SU-DHL-6 (cell line): ENCODE measurements around the gene PRR35.

Experiments
- H2AFZ ChIP-seq: fragments of 200-600 bp; sonication (generic); 2 replicates; pipeline ENCODE4 v1.6.1; 2014; ENCODE audit warnings: low read depth, mild to moderate bottlenecking, moderate library complexity, mixed read lengths, antibody characterized with exemption, low read length; ENCODE audit not compliant: severe bottlenecking
- H3F3A ChIP-seq: fragments of 200-600 bp; shearing (Covaris generic); 2 replicates; pipeline ENCODE4 v1.6.0; 2016; ENCODE audit warnings: antibody characterized with exemption, mild to moderate bottlenecking; ENCODE audit not compliant: insufficient read depth
- H3K27ac ChIP-seq: fragments of 200-600 bp; sonication (generic); 2 replicates; pipeline ENCODE4 v1.5.1; 2016; ENCODE audit warnings: low read depth, mild to moderate bottlenecking, low read length, moderate library complexity, mixed read lengths
- H3K27me3 ChIP-seq: fragments of 200-600 bp; sonication (generic), shearing (Covaris generic); 2 replicates; pipeline ENCODE4 v1.6.0; 2014; ENCODE audit warnings: mild to moderate bottlenecking, low read length
- H3K36me3 ChIP-seq: fragments of 200-600 bp; sonication (generic); 2 replicates; pipeline ENCODE4 v1.6.1; 2014; ENCODE audit warnings: mild to moderate bottlenecking, low read length, mixed read lengths
- H3K4me2 ChIP-seq: fragments of 300-600, 200-600 bp; shearing (Covaris generic), sonication (generic); 2 replicates; pipeline ENCODE4 v1.6.0; 2014; ENCODE audit warnings: low read length, low read depth, mild to moderate bottlenecking; ENCODE audit not compliant: poor library complexity, severe bottlenecking
- H3K4me3 ChIP-seq: fragments of 200-600 bp; sonication (generic); 2 replicates; pipeline ENCODE4 v1.5.1; 2014; ENCODE audit warnings: antibody characterized with exemption, low read length, mild to moderate bottlenecking, mixed read lengths; ENCODE audit not compliant: insufficient read depth, poor library complexity, severe bottlenecking
- H3K79me2 ChIP-seq: fragments of 200-600 bp; sonication (generic); 2 replicates; pipeline ENCODE4 v1.6.1; 2014; ENCODE audit warnings: mild to moderate bottlenecking, low read length, moderate library complexity; ENCODE audit not compliant: insufficient read depth
- H3K9ac ChIP-seq: fragments of 200-600 bp; sonication (generic); 2 replicates; pipeline ENCODE4 v1.7.0; 2014; ENCODE audit warnings: mild to moderate bottlenecking, low read length
- H3K9me2 ChIP-seq: fragments of 200-600 bp; sonication (generic); replicated peaks from 2 replicates; pipeline ENCODE4 v1.6.1; 2014; ENCODE audit warnings: low read length; ENCODE audit not compliant: insufficient read depth
- H3K9me3 ChIP-seq: fragments of 200-600 bp; sonication (generic); 2 replicates; pipeline ENCODE4 v1.6.1; 2014; ENCODE audit warnings: low read length, mixed read lengths; ENCODE audit not compliant: insufficient read depth
- H4K20me1 ChIP-seq: fragments of 200-600 bp; sonication (generic); 2 replicates; pipeline ENCODE4 v1.6.1; 2014; ENCODE audit warnings: low read depth, mild to moderate bottlenecking, antibody characterized with exemption, low read length, moderate library complexity, mixed read lengths
- EZH2phosphoT487 ChIP-seq: fragments of 200-600 bp; sonication (generic), shearing (Covaris generic); conservative IDR thresholded peaks from 2 replicates; pipeline ENCODE4 v1.6.1; 2018; ENCODE audit warnings: mild to moderate bottlenecking, antibody characterized with exemption, low read length, moderate library complexity, mixed read lengths
- TF ChIP-seq, protein P1 (sequence below): fragments of 200-600 bp; sonication (generic); IDR thresholded peaks from one replicate; pipeline ENCODE4 v1.5.1; 2017; ENCODE audit warnings: antibody characterized with exemption, mild to moderate bottlenecking, low read length, moderate library complexity; ENCODE audit not compliant: insufficient read depth, poor library complexity, severe bottlenecking

PRR35 gene

DNA sequence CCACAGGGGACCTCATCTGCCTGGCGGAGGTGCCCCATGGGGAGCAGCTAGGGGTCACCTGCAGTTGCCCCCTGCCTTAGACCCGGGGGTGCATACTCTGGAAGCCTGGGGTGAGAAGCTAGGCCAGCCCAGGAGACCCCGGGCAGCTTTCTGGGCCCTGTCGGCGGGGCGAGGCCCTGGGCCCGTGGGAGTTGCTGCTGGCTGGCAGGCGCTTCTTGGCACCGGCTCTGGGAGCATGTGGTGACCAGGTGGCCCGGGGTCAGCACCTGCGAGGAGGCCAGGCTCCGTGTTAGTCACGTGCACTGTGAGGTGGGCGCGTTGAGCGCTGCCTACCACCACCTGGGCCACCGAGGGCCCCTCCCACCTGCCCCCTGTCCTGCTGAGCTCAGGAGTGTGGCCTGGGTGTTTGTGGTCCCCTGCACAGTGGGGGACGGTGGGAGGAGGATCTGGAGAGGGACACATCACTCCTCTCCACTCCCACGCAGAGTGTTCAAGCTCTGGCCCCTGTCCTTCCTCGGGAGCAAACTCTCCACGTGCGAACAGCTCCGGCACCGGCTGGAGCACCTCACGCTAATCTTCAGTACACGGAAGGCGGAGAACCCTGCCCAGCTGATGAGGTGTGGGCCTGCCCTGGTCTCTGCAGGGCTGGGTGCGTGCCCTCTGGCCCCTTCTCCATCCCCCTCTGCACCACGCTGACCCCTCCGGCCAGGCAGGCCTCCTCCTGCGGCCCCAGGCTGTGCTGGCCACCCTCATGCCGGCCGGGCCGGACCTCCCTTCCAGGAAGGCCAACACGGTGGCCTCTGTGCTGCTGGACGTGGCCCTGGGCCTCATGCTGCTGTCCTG lies 15.4 kb downstream of the PRR35 start:
- no peak overlapping the region for H3K4me3 ChIP-seq
- no peak overlapping the region for H3K27ac ChIP-seq
- no peaks in the 10 kb centered on the region for H3K9me3 ChIP-seq
- H3K9ac ChIP-seq = no peak overlapping the region
- no peak overlapping the region for H3K4me2 ChIP-seq
- H3F3A ChIP-seq = no peaks in the 10 kb centered on the region
- H2AFZ ChIP-seq = no peak overlapping the region
- H3K27me3 ChIP-seq = no peaks in the 10 kb centered on the region
- no peaks in the 10 kb centered on the region for H4K20me1 ChIP-seq
- TF ChIP-seq, protein P1, sequence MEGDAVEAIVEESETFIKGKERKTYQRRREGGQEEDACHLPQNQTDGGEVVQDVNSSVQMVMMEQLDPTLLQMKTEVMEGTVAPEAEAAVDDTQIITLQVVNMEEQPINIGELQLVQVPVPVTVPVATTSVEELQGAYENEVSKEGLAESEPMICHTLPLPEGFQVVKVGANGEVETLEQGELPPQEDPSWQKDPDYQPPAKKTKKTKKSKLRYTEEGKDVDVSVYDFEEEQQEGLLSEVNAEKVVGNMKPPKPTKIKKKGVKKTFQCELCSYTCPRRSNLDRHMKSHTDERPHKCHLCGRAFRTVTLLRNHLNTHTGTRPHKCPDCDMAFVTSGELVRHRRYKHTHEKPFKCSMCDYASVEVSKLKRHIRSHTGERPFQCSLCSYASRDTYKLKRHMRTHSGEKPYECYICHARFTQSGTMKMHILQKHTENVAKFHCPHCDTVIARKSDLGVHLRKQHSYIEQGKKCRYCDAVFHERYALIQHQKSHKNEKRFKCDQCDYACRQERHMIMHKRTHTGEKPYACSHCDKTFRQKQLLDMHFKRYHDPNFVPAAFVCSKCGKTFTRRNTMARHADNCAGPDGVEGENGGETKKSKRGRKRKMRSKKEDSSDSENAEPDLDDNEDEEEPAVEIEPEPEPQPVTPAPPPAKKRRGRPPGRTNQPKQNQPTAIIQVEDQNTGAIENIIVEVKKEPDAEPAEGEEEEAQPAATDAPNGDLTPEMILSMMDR = no peak
- TF ChIP-seq EZH2phosphoT487 = no peak
- H3K36me3 ChIP-seq = no peaks in the 10 kb centered on the region
- H3K9me2 ChIP-seq = no peaks in the 10 kb centered on the region
- no peaks in the 10 kb centered on the region for H3K79me2 ChIP-seq

DNA sequence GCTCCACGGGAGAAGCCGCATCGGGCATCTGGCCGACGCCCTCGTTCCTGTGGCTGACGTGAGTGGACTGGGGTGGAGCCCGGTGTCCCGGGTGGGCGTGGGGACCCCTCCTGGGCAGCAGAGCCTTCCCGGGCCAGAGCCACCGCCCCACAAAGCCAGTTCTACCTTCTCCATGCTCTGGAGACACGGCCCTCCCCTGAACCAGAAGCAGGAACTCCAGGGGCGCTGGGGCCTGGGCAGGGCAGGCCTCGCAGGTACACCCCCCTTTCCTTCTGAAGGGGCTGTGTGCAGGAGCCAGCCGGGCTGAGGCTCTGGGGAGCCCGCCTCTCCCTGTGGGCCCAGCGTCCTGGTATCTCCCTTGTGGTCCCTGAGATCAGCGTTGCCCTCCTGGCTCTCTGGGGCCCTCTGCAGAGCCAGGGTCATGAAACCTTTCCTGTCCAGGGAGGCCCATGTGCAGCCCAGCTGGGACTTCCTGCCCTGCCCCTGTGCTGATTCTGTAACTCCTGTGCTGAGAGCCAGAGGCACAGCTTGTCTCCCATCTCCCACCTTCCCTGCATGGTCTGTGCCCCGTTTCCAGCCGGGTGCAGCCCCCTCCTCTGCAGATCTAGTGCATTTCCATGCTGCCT lies 16.1 kb downstream of the PRR35 start:
- Histone ChIP-seq H4K20me1 (no peaks in the 10 kb centered on the region), H3K36me3 (no peaks in the 10 kb centered on the region), H3K79me2 (no peaks in the 10 kb centered on the region), H3K4me3 (no peak overlapping the region), H3K9ac (no peak overlapping the region), H3K27me3 (no peaks in the 10 kb centered on the region), H3K27ac (no peak overlapping the region), H2AFZ (no peak overlapping the region), H3K9me2 (no peaks in the 10 kb centered on the region), H3K9me3 (no peaks in the 10 kb centered on the region), H3F3A (no peaks in the 10 kb centered on the region), H3K4me2 (no peak overlapping the region)
- no peak for TF ChIP-seq EZH2phosphoT487
- TF ChIP-seq, protein P1 = no peak

DNA sequence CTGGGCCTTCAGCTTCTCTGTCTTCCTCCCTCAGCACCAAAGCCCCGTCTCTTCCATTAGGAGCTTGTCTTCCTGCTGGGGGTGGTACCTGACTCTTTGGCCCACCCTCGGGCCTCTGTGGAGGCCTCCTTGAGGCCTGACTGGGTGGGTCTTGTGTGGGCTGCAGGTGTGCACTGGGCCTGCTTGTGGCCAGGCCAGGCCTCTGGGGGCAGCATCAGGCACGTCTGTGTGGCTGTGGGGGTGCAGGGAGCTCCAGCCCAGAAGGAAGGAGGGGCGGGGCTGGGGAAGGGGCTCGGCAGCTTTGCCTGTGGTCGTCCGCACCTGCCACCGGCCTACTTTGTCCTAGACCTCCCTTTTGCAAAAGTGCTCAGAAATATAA lies 16.6 kb downstream of the PRR35 start:
- Histone ChIP-seq H3K4me2 (no peak overlapping the region), H3K27ac (no peak overlapping the region), H3F3A (no peaks in the 10 kb centered on the region), H3K27me3 (no peaks in the 10 kb centered on the region), H3K79me2 (no peaks in the 10 kb centered on the region), H3K36me3 (no peaks in the 10 kb centered on the region), H4K20me1 (no peaks in the 10 kb centered on the region), H3K9me2 (no peaks in the 10 kb centered on the region), H3K4me3 (no peak overlapping the region), H3K9ac (no peak overlapping the region), H2AFZ (no peak overlapping the region), H3K9me3 (no peaks in the 10 kb centered on the region)
- TF ChIP-seq EZH2phosphoT487 = no peak
- TF ChIP-seq, protein P1 = no peak
